ENCODE measurements around the gene FBXW9. TPM values are rescaled to one million over a fixed set of nuclear protein-coding genes. Genes with fewer than 3 reads are reported as not detected.
"Not testable (repeated sequence)": the region's sequence is repeated elsewhere in the genome, so short reads cannot be mapped to it uniquely, and the experiment has no call there.

Gene FBXW9
- total RNA-seq, 2 donors from 2014 or later: 3.9 to 4.0 TPM

DNA sequence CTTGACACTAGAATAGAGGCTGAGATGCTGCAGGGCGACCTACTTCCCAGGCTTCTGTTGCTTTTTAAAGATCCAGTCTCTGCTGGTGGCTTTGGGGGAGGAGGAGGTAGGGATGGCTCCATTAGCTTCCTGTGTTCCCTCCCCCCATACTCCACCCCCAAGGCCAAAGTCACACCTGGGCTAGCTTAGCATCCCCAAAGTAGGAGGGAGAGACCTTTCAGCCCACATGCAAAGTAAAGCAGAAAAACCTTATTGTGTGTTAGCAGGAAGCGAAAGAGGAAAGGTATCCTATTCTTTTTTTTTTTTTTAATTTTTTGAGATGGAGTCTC, 30.5 kb upstream of the FBXW9 start:
- no peak for TF ChIP-seq POLR2A (IDR thresholded peaks at IDR 0.05)
- TF ChIP-seq, protein P1, sequence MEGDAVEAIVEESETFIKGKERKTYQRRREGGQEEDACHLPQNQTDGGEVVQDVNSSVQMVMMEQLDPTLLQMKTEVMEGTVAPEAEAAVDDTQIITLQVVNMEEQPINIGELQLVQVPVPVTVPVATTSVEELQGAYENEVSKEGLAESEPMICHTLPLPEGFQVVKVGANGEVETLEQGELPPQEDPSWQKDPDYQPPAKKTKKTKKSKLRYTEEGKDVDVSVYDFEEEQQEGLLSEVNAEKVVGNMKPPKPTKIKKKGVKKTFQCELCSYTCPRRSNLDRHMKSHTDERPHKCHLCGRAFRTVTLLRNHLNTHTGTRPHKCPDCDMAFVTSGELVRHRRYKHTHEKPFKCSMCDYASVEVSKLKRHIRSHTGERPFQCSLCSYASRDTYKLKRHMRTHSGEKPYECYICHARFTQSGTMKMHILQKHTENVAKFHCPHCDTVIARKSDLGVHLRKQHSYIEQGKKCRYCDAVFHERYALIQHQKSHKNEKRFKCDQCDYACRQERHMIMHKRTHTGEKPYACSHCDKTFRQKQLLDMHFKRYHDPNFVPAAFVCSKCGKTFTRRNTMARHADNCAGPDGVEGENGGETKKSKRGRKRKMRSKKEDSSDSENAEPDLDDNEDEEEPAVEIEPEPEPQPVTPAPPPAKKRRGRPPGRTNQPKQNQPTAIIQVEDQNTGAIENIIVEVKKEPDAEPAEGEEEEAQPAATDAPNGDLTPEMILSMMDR (IDR thresholded peaks at IDR 0.05): no peak
- ATAC-seq: no peak
- intact Hi-C loops (cut with DNase I): no loop called here
- Histone ChIP-seq H3K4me3 (no peak overlapping the region), H3K4me1 (peaks cover 24% of the 10 kb centered on the region), H3K9me3 (no peaks in the 10 kb centered on the region), H3K36me3 (replicated peaks in 1 of 2; ENCODE audit: insufficient read depth in 1 of 2, low read depth in 2 of 2) (peaks cover 8 to 15% of the 10 kb centered on the region in 2 donors), H3K27ac (no peak overlapping the region), H3K27me3 (no peaks in the 10 kb centered on the region)
- DNase-seq: no peak
- 90% methylated on average over 2 of the region's 2 CpGs for WGBS, 2 donors

DNA sequence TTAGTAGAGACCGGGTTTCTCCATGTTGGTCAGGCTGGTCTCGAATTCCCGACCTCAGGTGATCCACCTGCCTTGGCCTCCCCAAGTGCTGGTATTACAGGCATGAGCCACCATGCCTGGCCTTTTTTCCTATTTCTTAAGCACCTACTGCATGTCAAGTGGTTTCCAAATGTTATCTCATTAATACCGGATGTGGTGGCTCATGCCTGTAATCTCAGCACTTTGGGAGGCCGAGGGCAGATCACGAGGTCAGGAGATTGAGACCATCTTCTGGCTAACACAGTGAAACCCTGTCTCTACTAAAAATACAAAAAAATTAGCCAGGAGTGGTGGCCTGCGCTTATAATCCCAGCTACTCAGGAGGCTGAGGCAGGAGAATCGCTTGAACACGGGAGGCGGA, 29.2 kb upstream of the FBXW9 start:
- ATAC-seq; H3K27ac ChIP-seq; H3K36me3 ChIP-seq (replicated peaks in 1 of 2; ENCODE audit: insufficient read depth in 1 of 2, low read depth in 2 of 2); H3K27me3 ChIP-seq; H3K9me3 ChIP-seq; DNase-seq; intact Hi-C loops (cut with DNase I); H3K4me3 ChIP-seq: not testable (repeated sequence)
- WGBS, 2 donors: 87 to 96% methylated on average over 10 of the region's 10 CpGs
- peaks cover 29% of the 10 kb centered on the region for H3K4me1 ChIP-seq

DNA sequence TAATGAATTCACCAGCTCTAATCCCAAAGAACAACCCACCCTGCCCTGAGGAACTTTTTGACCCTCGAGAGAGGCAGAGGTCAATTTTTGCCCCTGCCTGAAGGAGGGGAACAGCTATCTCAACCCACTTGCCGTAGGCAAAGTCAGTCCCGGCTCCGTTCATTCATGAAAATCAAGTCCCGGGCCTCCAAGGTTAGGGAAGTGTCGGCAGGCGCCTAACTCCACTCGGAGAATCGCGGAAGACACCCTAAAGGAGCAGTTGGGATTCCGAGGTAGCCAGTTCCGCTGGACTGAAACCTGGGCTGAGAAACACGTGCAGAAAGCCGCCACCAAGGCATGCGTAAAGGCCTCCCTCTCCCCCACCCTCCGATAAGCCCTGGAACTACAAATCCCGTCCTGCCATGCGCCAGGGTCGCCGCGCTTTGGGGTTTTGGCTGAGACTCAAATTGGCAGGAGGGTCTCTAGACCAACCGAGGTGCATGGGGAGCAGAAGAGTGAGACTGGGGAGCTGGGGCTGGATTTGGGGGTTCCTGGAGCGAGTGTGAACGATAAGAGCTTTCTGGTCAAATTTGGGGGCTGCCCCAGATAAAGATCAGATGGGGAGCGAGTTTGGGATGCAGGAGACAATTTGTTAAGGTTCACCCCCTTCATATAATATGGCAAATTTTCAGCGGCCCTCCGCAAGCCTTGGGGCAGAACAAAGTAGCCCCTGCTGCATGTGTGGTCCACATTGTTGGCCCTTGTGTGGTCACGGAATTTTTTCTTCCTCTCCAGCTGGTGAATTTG, 27.4 kb upstream of the FBXW9 start, which contains the start of gene TNPO2:
TNPO2 (minus strand) TSS at position 292 of the 786 bp plus-strand sequence. CDS start 2,955 bp downstream, outside the sequence.
- Histone ChIP-seq H3K9me3 (no peaks in the 10 kb centered on the region), H3K4me1 (peaks cover 37% of the 10 kb centered on the region), H3K27me3 (no peaks in the 10 kb centered on the region), H3K36me3 (replicated peaks in 1 of 2; ENCODE audit: insufficient read depth in 1 of 2, low read depth in 2 of 2) (no peaks in the 10 kb centered on the region), H3K27ac (peak within 1 kb of the TSS; percentile 53 to 93 (median 88)), H3K4me3 (peak within 1 kb of the TSS; percentile 14 to 27)
- intact Hi-C loops (cut with DNase I): no loop called here
- DNase-seq (peak; percentile 54 to 64 (median 60)), ATAC-seq (no peak)
- TF ChIP-seq POLR2A (IDR thresholded peaks at IDR 0.05): peak in 1 of 3 donors; percentile 14
- TF ChIP-seq, protein P1 (IDR thresholded peaks at IDR 0.05): no peak
- WGBS, 2 donors: 4 to 5% methylated on average over 25 to 28 of the region's 28 CpGs

DNA sequence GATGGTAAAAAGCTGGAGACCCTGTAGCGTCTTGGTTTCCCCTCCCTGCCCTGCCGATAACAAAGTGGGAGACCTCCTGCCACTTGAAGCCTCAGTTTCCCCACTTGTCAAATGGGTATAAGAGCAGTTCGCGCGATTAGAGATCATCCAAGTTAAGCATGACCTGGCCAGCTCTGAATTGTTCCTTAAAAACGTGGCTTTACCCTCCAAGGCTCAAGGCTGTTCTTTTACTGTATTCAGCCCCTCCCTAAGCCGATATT, 26.9 kb upstream of the FBXW9 start:
- Histone ChIP-seq H3K4me1 (peaks cover 37% of the 10 kb centered on the region), H3K4me3 (peak overlapping the region; percentile 14 to 27)
- TF ChIP-seq, protein P1 (IDR thresholded peaks at IDR 0.05): no peak
- TF ChIP-seq POLR2A (IDR thresholded peaks at IDR 0.05): no peak

DNA sequence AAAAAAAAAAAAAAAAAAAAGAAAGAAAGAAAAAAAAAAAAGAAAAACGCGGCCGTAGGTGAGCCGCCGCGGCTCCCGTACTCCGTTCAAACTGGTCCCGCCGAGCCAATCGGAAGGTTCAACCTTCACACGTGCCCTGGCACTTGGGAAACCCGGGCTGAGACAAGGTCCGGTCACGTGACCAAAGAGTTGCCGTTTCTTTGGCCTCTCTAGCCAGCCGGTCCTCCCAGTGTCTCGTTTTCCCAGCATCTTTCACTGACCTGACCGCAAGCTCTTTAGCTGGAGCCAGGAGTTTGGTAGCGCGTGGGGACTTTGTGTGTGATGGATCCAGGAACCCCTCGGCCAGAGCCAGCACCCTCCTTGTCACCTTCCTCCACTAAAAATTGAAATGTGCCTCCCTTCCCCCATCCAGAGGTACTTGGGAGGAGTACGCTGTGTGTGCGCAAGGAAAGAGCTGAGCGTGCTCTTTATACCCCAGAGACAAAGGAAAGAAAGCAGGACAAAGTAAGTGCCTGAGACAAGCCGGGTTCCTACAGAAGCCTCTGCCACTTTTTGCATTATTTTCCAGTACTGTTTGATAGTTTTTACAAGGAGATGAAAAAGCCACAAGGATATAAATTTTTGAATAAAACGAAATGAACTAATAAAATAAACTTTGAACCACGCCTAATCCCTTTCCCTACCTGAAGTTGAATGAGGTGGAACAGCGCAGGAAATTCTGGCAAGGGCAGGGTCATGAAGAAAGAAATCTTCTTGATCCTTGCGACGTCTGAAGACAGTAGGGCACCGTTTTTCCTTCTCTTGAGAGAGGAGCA, 26.3 kb upstream of the FBXW9 start:
- intact Hi-C loops (cut with DNase I): no loop called here

More for the DNA sequence above, 26.9 kb upstream of the FBXW9 start:
- no peaks in the 10 kb centered on the region for H3K36me3 ChIP-seq (replicated peaks in 1 of 2; ENCODE audit: insufficient read depth in 1 of 2, low read depth in 2 of 2)
- H3K27me3 ChIP-seq: no peaks in the 10 kb centered on the region
- 1 to 3% methylated on average over 7 of the region's 7 CpGs for WGBS, 2 donors
- no peaks in the 10 kb centered on the region for H3K9me3 ChIP-seq
- H3K27ac ChIP-seq: peak overlapping the region in 3 of 4 donors; percentile 86 to 93 (median 90)
- intact Hi-C loops (cut with DNase I): no loop called here
- no peak for ATAC-seq
- no peak for DNase-seq

More for the DNA sequence above, 26.3 kb upstream of the FBXW9 start:
- DNase-seq: peak; percentile 96 to 99 (median 99)
- Histone ChIP-seq H3K4me1 (peaks cover 37% of the 10 kb centered on the region), H3K9me3 (no peaks in the 10 kb centered on the region), H3K36me3 (replicated peaks in 1 of 2; ENCODE audit: insufficient read depth in 1 of 2, low read depth in 2 of 2) (no peaks in the 10 kb centered on the region), H3K27ac (peak overlapping the region; percentile 53 to 93 (median 88)), H3K4me3 (peak overlapping the region; percentile 29 to 77), H3K27me3 (no peaks in the 10 kb centered on the region)
- WGBS, 2 donors: 1 to 2% methylated on average over 31 to 32 of the region's 32 CpGs
- ATAC-seq: peak; percentile 95
- TF ChIP-seq POLR2A (IDR thresholded peaks at IDR 0.05): peak in 2 of 3 donors; percentile 37 to 41
- TF ChIP-seq, protein P1 (IDR thresholded peaks at IDR 0.05): peak in 1 of 7 experiments; percentile 5
